H9 (cell line): ENCODE measurements around the gene LIMS2. TPM values are rescaled to one million over a fixed set of nuclear protein-coding genes. Genes with fewer than 3 reads are reported as not detected.
A peak's percentile ranks its signal among the peaks of the same experiment; 100 is the strongest.

Experiments
- DNase-seq: peaks from one replicate; pipeline ENCODE4 v3.0.0-alpha.2; 2017
- H2AFZ ChIP-seq: one replicate; pipeline ENCODE4 v1.6.1; 2013; ENCODE audit warnings: mild to moderate bottlenecking, low read length, control low read depth, moderate library complexity
- H2AK5ac ChIP-seq: 2 replicates; pipeline ENCODE4 v1.6.1; 2013; ENCODE audit warnings: low read length, control low read depth, mixed read lengths; ENCODE audit not compliant: insufficient read length
- H2BK120ac ChIP-seq: one replicate; pipeline ENCODE4 v1.6.1; 2013; ENCODE audit warnings: low read depth, mild to moderate bottlenecking, low read length, control low read depth, inconsistent platforms; ENCODE audit not compliant: poor library complexity, severe bottlenecking
- H2BK12ac ChIP-seq: 2 replicates; pipeline ENCODE4 v1.6.1; 2013; ENCODE audit warnings: low read length, control low read depth, mixed read lengths, low read depth; ENCODE audit not compliant: insufficient read length
- H2BK15ac ChIP-seq: 2 replicates; pipeline ENCODE4 v1.6.1; 2013; ENCODE audit warnings: low read depth, low read length, control low read depth
- H2BK20ac ChIP-seq: one replicate; pipeline ENCODE4 v1.6.1; 2013; ENCODE audit warnings: low read depth, mild to moderate bottlenecking, low read length, control low read depth, inconsistent platforms; ENCODE audit not compliant: poor library complexity, severe bottlenecking
- H2BK5ac ChIP-seq: 2 replicates; pipeline ENCODE4 v1.6.1; 2013; ENCODE audit warnings: low read length, control low read depth, mixed read lengths; ENCODE audit not compliant: insufficient read length
- H3K14ac ChIP-seq: 2 replicates; pipeline ENCODE4 v1.6.1; 2013; ENCODE audit warnings: low read length, control low read depth; ENCODE audit not compliant: insufficient read depth
- H3K18ac ChIP-seq: 2 replicates; pipeline ENCODE4 v1.6.1; 2013; ENCODE audit warnings: low read depth, mild to moderate bottlenecking, mixed read lengths, low read length, control low read depth; ENCODE audit not compliant: insufficient read length
- H3K23ac ChIP-seq: 2 replicates; pipeline ENCODE4 v1.6.1; 2013; ENCODE audit warnings: low read length, control low read depth, mixed read lengths, low read depth; ENCODE audit not compliant: insufficient read length
- H3K23me2 ChIP-seq: 2 replicates; pipeline ENCODE4 v1.6.1; 2013; ENCODE audit warnings: low read depth, mild to moderate bottlenecking, mixed read lengths, low read length, control low read depth; ENCODE audit not compliant: insufficient read length, poor library complexity, severe bottlenecking
- H3K27ac ChIP-seq: 2 replicates; pipeline ENCODE4 v1.5.1; 2013; ENCODE audit warnings: low read length, control low read depth, mixed read lengths, low read depth; ENCODE audit not compliant: insufficient read length
- H3K27me3 ChIP-seq: 2 replicates; pipeline ENCODE4 v1.6.1; 2013; ENCODE audit warnings: low read length, control low read depth, inconsistent platforms; ENCODE audit not compliant: insufficient read depth
- H3K4ac ChIP-seq: 2 replicates; pipeline ENCODE4 v1.6.1; 2013; ENCODE audit warnings: low read depth, mild to moderate bottlenecking, control low read depth, inconsistent platforms, low read length, moderate library complexity
- H3K4me1 ChIP-seq: 2 replicates; pipeline ENCODE4 v1.6.1; 2013; ENCODE audit warnings: low read length, control low read depth, inconsistent platforms; ENCODE audit not compliant: insufficient read depth
- H3K4me2 ChIP-seq: 2 replicates; pipeline ENCODE4 v1.6.1; 2013; ENCODE audit warnings: low read length, control low read depth, mixed read lengths; ENCODE audit not compliant: insufficient read length, insufficient read depth
- H3K56ac ChIP-seq: 2 replicates; pipeline ENCODE4 v1.6.1; 2013; ENCODE audit warnings: low read depth, mild to moderate bottlenecking, mixed read lengths, low read length, control low read depth; ENCODE audit not compliant: insufficient read length
- H3K79me1 ChIP-seq: 2 replicates; pipeline ENCODE4 v1.6.1; 2013; ENCODE audit warnings: low read depth, mild to moderate bottlenecking, moderate library complexity, low read length, control low read depth, inconsistent platforms; ENCODE audit not compliant: insufficient read depth, poor library complexity, severe bottlenecking
- H3K79me2 ChIP-seq: 2 replicates; pipeline ENCODE4 v1.6.1; 2013; ENCODE audit warnings: low read length, control low read depth, inconsistent platforms; ENCODE audit not compliant: insufficient read depth
- H3K9ac ChIP-seq: 2 replicates; pipeline ENCODE4 v1.6.1; 2013; ENCODE audit warnings: low read length, control low read depth, mixed read lengths; ENCODE audit not compliant: insufficient read length; ENCODE audit errors: extremely low read depth
- H3K9me3 ChIP-seq: one replicate; pipeline ENCODE4 v1.6.1; 2013; ENCODE audit warnings: low read depth, low read length, inconsistent platforms; ENCODE audit not compliant: control insufficient read depth
- H3T11ph ChIP-seq: one replicate; pipeline ENCODE4 v1.6.1; 2013; ENCODE audit warnings: mild to moderate bottlenecking, low read length, control low read depth, inconsistent platforms
- H4K20me1 ChIP-seq: one replicate; pipeline ENCODE4 v1.6.1; 2013; ENCODE audit not compliant: control insufficient read depth, insufficient read length, insufficient read depth
- H4K5ac ChIP-seq: 2 replicates; pipeline ENCODE4 v1.6.1; 2013; ENCODE audit warnings: low read depth, mild to moderate bottlenecking, mixed read lengths, low read length, control low read depth; ENCODE audit not compliant: insufficient read length
- H4K8ac ChIP-seq: replicated peaks from 2 replicates; pipeline ENCODE4 v1.6.1; 2013; ENCODE audit warnings: low read length, control low read depth, mixed read lengths, low read depth; ENCODE audit not compliant: insufficient read length
- H4K91ac ChIP-seq: 2 replicates; pipeline ENCODE4 v1.6.1; 2013; ENCODE audit warnings: low read depth, mild to moderate bottlenecking, moderate library complexity, mixed read lengths, low read length, control low read depth; ENCODE audit not compliant: insufficient read length
- H3K27ac Mint-ChIP-seq, 3 experiments: 2 replicates in 2 of 3; 3 replicates in 1 of 3; pipeline ENCODE4 v1.8.0; 2020 to 2021; ENCODE audit warnings: mixed read lengths in 3 of 3, mild to moderate bottlenecking in 1 of 3, moderate library complexity in 1 of 3
- H3K27me3 Mint-ChIP-seq: 2 replicates; pipeline ENCODE4 v1.8.0; 2021; ENCODE audit warnings: low read depth, mild to moderate bottlenecking, moderate library complexity, mixed read lengths
- H3K36me3 Mint-ChIP-seq, 3 experiments: 2 replicates in 2 of 3; 3 replicates in 1 of 3; pipeline ENCODE4 v1.8.0; 2020 to 2021; ENCODE audit warnings: low read depth in 3 of 3, mixed read lengths in 3 of 3; ENCODE audit not compliant: insufficient read depth in 1 of 3
- H3K4me1 Mint-ChIP-seq, 2 experiments: 2 replicates each; pipeline ENCODE4 v1.8.0; 2020; ENCODE audit warnings: mixed read lengths in 2 of 2
- H3K4me3 Mint-ChIP-seq, 2 experiments: 2 replicates in 1 of 2; 3 replicates in 1 of 2; pipeline ENCODE4 v1.8.0; 2020 to 2021; ENCODE audit warnings: mild to moderate bottlenecking in 2 of 2, mixed read lengths in 2 of 2, moderate library complexity in 1 of 2
- H3K9me3 Mint-ChIP-seq, 2 experiments: 2 replicates in 1 of 2; 3 replicates in 1 of 2; pipeline ENCODE4 v1.8.0; 2020; ENCODE audit warnings: mild to moderate bottlenecking in 2 of 2, mixed read lengths in 2 of 2, moderate library complexity in 1 of 2
- WGBS: extraction: QIAGEN DNeasy Blood & Tissue Kit; methylation state at CpG from one replicate; pipeline ENCODE4 v1.1.7; 2013; ENCODE audit warnings: missing lambda C conversion rate, low lambda C conversion rate, mixed read lengths; ENCODE audit not compliant: insufficient read length; ENCODE audit errors: extremely low coverage; 5-methylcytosine and 5-hydroxymethylcytosine counted together
- total RNA-seq: library from RNA; stranded (reverse); gene quantifications from 2 replicates; pipeline ENCODE4 v1.2.1, GENCODE V29; 2021
- TF ChIP-seq, protein P1 (sequence below): fragments of 200-600 bp; sonication (generic); conservative IDR thresholded peaks from 3 replicates; pipeline ENCODE4 v1.8.0; 2021; ENCODE audit warnings: antibody characterized with exemption, mild to moderate bottlenecking

The LIMS2 gene
- total RNA-seq, 1 experiment from 2014 or later: 5.9 TPM

DNA sequence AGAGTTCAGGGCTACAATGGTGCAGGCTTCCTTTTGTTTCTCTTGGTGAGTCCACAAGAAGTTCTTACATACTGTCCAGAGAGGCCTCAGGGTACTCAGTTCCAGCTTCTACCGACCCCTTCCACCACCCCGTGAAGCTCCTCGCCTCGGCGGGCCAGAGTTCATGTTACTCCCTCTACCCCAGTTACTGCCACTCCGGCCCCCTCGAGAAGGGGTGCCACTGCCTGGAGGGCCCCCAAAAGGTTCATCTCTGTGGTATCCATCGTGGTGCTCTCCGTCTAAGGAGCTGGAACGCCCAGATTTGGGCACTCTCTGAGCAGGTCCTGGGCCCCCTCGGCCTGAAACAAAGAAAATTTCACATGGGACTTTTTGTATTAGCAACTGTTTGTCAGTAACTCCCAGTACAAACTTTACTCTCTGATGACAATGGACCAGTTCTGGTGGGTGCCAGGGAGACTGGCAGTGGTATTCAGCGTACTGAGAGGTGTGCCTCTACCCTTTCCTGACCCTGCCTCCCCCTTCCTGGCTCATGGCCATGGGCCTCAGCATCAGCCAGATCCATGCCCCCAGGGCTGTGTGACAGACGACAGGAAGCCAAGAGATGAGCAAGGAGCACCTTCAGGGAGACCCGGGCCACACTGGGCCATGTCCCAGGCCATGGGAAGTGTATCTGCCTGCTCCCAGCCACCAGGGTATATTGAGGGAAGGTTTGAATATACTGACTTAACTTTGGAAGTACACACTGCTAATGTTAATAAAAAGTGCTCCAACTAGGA lies 31.1 kb upstream of the LIMS2 start:
- Histone ChIP-seq H4K20me1 (no peaks in the 10 kb centered on the region), H4K8ac (no peak overlapping the region), H2BK120ac (no peak overlapping the region), H3K9me3 (no peaks in the 10 kb centered on the region), H3K18ac (no peak overlapping the region), H3K23ac (no peak overlapping the region), H4K91ac (no peak overlapping the region), H3K4me2 (no peak overlapping the region), H3K27me3 (no peaks in the 10 kb centered on the region), H4K5ac (no peak overlapping the region), H2BK5ac (no peak overlapping the region), H2AK5ac (no peak overlapping the region), H3K4me1 (no peaks in the 10 kb centered on the region; the same call in 1 of the 2 replicates), H3K14ac (no peak overlapping the region), H3K4ac (no peak overlapping the region), H3K27ac (no peak overlapping the region), H2BK20ac (no peak overlapping the region), H3K23me2 (no peaks in the 10 kb centered on the region), H3K79me2 (peaks cover 3% of the 10 kb centered on the region; the same call in 1 of the 2 replicates), H3K79me1 (no peaks in the 10 kb centered on the region), H2AFZ (no peak overlapping the region), H3T11ph (no peak overlapping the region), H3K56ac (no peak overlapping the region), H2BK15ac (no peak overlapping the region), H3K9ac (no peak overlapping the region), H2BK12ac (no peak overlapping the region)
- Mint-ChIP-seq H3K36me3 (peaks cover 22 to 75% (median 71%) of the 10 kb centered on the region in 3 experiments), H3K27ac (peak overlapping the region in 2 of 3 experiments; percentile 76 to 82; a peak in 2 of 7 replicates), H3K9me3 (peaks cover 0 to 4% of the 10 kb centered on the region in 2 experiments; a peak in 1 of 5 replicates), H3K27me3 (no peaks in the 10 kb centered on the region), H3K4me1 (peaks cover 8 to 14% of the 10 kb centered on the region in 2 experiments), H3K4me3 (no peak overlapping the region)
- TF ChIP-seq, protein P1, sequence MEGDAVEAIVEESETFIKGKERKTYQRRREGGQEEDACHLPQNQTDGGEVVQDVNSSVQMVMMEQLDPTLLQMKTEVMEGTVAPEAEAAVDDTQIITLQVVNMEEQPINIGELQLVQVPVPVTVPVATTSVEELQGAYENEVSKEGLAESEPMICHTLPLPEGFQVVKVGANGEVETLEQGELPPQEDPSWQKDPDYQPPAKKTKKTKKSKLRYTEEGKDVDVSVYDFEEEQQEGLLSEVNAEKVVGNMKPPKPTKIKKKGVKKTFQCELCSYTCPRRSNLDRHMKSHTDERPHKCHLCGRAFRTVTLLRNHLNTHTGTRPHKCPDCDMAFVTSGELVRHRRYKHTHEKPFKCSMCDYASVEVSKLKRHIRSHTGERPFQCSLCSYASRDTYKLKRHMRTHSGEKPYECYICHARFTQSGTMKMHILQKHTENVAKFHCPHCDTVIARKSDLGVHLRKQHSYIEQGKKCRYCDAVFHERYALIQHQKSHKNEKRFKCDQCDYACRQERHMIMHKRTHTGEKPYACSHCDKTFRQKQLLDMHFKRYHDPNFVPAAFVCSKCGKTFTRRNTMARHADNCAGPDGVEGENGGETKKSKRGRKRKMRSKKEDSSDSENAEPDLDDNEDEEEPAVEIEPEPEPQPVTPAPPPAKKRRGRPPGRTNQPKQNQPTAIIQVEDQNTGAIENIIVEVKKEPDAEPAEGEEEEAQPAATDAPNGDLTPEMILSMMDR: no peak
- WGBS: no CpG with 5 or more reads among the region's 14 CpGs
- DNase-seq: no peak
